ENCODE measurements around the gene KLK5.

GRCh38 chr19:50932018-50932689, 20.7 kb downstream of the KLK5 start:
- TF ChIP-seq, protein P1, sequence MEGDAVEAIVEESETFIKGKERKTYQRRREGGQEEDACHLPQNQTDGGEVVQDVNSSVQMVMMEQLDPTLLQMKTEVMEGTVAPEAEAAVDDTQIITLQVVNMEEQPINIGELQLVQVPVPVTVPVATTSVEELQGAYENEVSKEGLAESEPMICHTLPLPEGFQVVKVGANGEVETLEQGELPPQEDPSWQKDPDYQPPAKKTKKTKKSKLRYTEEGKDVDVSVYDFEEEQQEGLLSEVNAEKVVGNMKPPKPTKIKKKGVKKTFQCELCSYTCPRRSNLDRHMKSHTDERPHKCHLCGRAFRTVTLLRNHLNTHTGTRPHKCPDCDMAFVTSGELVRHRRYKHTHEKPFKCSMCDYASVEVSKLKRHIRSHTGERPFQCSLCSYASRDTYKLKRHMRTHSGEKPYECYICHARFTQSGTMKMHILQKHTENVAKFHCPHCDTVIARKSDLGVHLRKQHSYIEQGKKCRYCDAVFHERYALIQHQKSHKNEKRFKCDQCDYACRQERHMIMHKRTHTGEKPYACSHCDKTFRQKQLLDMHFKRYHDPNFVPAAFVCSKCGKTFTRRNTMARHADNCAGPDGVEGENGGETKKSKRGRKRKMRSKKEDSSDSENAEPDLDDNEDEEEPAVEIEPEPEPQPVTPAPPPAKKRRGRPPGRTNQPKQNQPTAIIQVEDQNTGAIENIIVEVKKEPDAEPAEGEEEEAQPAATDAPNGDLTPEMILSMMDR (IDR thresholded peaks at IDR 0.05): no peak
- TF ChIP-seq POLR2A (IDR thresholded peaks at IDR 0.05; ENCODE audit: low read depth) (no peak), EP300 (IDR thresholded peaks at IDR 0.05) (no peak)

Measured in esophagus muscularis mucosa (tissue), 4 donors.